Kidney capillary endothelial cell (primary cell): ENCODE results near the gene ABR.

ENCODE experiments used
- DNase-seq: peaks from one replicate; pipeline ENCODE4 v3.0.0-alpha.2; 2018; ENCODE audit warnings: low spot score

Gene ABR

DNA sequence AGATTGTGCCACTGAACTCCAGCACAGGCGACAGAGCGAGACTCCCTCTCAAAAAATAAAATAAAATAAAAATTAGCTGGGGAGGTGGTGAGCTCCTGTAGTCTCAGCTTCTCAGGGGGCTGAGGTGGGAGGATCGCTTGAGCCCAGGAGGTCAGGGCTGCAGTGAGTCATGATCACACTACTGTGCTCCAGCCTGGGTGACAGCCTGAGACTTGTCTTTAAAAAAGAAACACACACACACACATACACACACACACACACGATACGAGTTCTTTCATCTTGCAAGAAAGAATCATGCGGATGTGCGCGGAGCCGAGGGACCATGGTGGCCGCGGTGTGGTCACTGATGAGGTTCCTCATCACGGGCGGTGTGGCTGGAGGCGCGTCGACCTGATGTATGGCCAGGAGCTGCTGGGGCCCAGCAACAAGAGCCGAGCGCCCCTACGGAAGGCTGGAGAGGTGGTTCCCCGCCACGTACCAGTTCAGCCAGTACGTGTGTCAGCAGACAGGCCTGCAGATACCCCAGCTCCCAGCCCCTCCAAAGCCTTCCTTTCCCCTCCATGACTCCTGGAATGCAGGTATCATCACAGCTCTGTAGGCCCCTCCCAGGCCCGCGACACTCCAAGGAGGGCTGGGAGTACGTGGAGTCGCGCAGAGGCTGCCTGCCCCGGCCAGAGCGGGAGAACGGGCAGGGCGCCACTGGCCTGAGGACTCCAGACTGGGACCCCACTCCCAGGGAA is 220.9 kb downstream of the ABR start:
- no peak for DNase-seq

DNA sequence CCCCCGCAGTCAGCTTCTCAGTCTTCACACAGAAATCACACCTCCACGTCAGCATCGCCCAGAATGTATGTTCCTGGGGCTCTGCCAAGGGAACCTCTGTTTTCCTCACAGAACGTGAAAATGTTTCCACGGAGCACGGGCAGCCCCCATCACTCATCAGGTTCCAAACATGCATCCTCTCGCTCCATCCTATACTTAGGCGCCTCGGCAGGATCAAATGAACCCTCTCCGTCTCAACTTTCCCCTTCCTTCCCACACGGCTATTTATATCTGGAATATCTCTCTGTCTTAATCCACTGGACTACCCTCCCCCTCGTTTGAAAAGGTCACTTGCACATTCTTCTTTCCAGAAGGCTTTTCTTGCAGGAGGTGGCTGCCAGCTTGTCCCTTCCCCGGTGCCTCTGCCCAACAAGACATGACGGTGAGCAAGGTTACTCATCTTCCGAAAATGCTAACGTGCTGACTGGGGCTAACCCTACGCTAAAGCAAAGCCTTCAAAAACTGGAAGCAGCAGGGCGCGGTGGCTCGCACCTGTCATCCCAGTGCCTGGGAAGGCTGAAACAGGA is 221.8 kb downstream of the ABR start:
- no peak for DNase-seq

DNA sequence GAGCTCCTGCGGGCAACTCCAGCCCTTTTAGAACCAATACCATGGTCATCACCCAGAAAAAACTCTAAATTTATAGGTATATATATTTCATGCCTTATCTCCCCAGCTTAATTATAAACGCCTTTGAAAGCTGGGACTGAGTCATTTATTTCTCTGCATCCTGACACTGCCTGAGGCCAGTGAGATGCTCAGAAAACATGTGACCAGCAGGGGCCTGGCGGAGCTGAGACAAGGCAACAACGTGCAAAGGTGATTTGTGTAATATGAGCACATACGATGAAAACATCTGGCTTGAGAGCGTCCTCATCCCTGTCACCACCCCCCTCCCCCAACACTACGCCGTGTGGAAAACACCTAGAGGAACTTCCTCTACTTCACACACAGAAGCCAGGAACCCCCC is 222.9 kb downstream of the ABR start:
- DNase-seq = no peak

DNA sequence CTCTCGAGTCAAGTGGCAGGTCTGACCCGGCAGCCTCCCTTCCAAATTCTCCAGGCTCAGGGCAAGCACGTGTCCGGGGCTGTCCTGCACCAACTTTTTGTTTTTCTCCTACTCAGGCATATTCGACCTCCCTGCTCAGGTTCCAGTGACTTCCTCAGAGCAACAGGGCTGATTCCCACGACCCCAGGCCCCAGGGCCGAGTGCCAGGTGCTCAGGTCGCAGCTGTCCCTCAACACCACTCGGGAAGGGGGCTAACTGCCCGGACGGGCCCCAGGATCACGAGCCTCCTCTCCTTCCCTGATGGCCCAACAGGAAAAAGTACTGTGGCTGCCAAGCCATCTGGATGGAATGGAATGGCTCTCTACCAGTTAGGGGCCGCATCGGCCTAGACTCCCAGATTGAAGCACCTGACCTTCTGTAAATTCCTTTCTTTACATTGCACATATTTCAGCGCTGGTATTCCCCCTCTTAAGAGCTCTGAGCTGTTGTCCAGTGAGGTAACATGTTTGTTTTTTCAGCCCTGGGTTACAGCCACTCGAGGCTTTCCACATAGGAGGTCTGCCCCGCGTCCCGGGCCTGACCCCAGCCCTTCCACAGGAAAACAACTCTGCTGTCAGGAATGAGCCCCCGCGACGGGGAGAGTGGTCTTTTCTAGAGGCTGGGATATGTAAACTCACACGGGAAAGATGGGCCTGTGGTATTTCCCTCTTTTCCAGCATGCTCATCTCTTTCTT is 225.2 kb downstream of the ABR start:
- no peak for DNase-seq

DNA sequence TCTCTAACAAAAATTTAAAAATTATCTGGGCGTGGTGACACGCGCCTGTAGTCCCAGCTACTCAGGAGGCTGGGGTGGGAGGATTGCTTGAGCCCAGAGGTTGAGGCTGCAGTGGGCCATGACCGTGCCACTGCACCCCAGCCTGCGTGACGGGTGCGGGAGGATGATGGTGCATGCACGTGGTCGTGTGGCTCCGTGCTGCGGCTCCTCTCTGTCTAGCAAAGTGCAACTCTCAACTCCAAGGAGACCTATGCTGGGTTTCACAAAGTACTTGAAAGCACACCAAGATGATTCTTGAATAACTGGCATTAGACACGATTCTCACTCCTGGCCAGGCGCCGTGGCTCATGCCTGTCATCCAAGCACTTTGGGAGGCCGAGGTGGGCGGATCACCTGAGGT is 226.0 kb downstream of the ABR start:
- DNase-seq = no peak
